ENCODE data around the gene DGCR8. TPM values are rescaled to one million over a fixed set of nuclear protein-coding genes. Genes with fewer than 3 reads are reported as not detected.

DGCR8 gene
- total RNA-seq, 1 donor from 2014 or later, result 26.5 TPM

GRCh38 chr22:20088263-20088648 lies 8.2 kb downstream of the DGCR8 start:
- TF ChIP-seq CTCF (conservative IDR thresholded peaks at IDR 0.05; ENCODE audit: low read depth, low read length), result no peak
- no peak for DNase-seq (ENCODE audit: low read depth)
- H3K4me3 ChIP-seq (ENCODE audit: low read depth, low read length), result no peak overlapping the region

GRCh38 chr22:20089226-20089976 lies 9.4 kb downstream of the DGCR8 start:
- no peak for DNase-seq (ENCODE audit: low read depth)
- no peak overlapping the region for H3K4me3 ChIP-seq (ENCODE audit: low read depth, low read length)
- TF ChIP-seq CTCF (conservative IDR thresholded peaks at IDR 0.05; ENCODE audit: low read depth, low read length), result no peak

GRCh38 chr22:20089977-20090729 lies 10.1 kb downstream of the DGCR8 start:
- H3K4me3 ChIP-seq (ENCODE audit: low read depth, low read length), result no peak overlapping the region
- TF ChIP-seq CTCF (conservative IDR thresholded peaks at IDR 0.05; ENCODE audit: low read depth, low read length), result no peak
- no peak for DNase-seq (ENCODE audit: low read depth)

- no peak for TF ChIP-seq CTCF (conservative IDR thresholded peaks at IDR 0.05; ENCODE audit: low read depth, low read length)
- no peak overlapping the region for H3K4me3 ChIP-seq (ENCODE audit: low read depth, low read length)
- DNase-seq (ENCODE audit: low read depth), result no peak
These were observed 10.7 kb downstream of the DGCR8 start for GRCh38 chr22:20090730-20091240.

- no peak overlapping the region for H3K4me3 ChIP-seq (ENCODE audit: low read depth, low read length)
- no peak for TF ChIP-seq CTCF (conservative IDR thresholded peaks at IDR 0.05; ENCODE audit: low read depth, low read length)
- DNase-seq (ENCODE audit: low read depth), result no peak
These were observed 11.8 kb downstream of the DGCR8 start for GRCh38 chr22:20091690-20092476.

- DNase-seq (ENCODE audit: low read depth), result no peak
- TF ChIP-seq CTCF (conservative IDR thresholded peaks at IDR 0.05; ENCODE audit: low read depth, low read length), result no peak
- H3K4me3 ChIP-seq (ENCODE audit: low read depth, low read length), result no peak overlapping the region
These were observed 12.4 kb downstream of the DGCR8 start for GRCh38 chr22:20092477-20092854.
